Tibial nerve (tissue), 4 donors: ENCODE data around the gene FOXM1. TPM values are rescaled to one million over a fixed set of nuclear protein-coding genes. Genes with fewer than 3 reads are reported as not detected.
A peak's percentile ranks its signal among the peaks of the same experiment; 100 is the strongest.

Source experiments
- DNase-seq, 2 donors: peaks; one replicate each; pipeline ENCODE4 v3.0.0-alpha.2; 2019; ENCODE audit warnings: low spot score in 2 of 2
- H3K27ac ChIP-seq, 4 donors: fragments of 200-600 bp; sonication (generic) in 3 of 4; one replicate each; pipeline ENCODE4 v1.5.1; 2017 to 2019; ENCODE audit warnings: mild to moderate bottlenecking in 1 of 4
- H3K27me3 ChIP-seq, 2 donors: fragments of 200-600 bp; sonication (generic) in 1 of 2; one replicate each; pipeline versions ENCODE4 v1.5.1 to v1.6.0; 2017 to 2019
- H3K36me3 ChIP-seq, 3 donors: fragments of 200-600 bp; sonication (generic); one replicate each; pipeline ENCODE4 v1.5.1; 2018 to 2019
- H3K4me1 ChIP-seq, 4 donors: fragments of 200-600 bp; sonication (generic) in 3 of 4; one replicate each; pipeline ENCODE4 v1.5.1; 2017 to 2019
- H3K4me3 ChIP-seq, 4 donors: fragments of 200-600 bp; sonication (generic) in 3 of 4; one replicate each; pipeline ENCODE4 v1.5.1; 2017 to 2019; ENCODE audit warnings: mild to moderate bottlenecking in 1 of 4, moderate library complexity in 1 of 4
- H3K9me3 ChIP-seq, 4 donors: fragments of 200-600 bp; sonication (generic) in 3 of 4; one replicate each; pipeline ENCODE4 v1.5.1; 2017 to 2019
- CTCF ChIP-seq, 5 experiments: fragments of 200-600 bp in 3 of 5; fragments of 450-650 bp in 2 of 5; sonication (generic) in 3 of 5; IDR thresholded peaks; one replicate each; pipeline ENCODE4 v1.5.1; 2016 to 2019; ENCODE audit warnings: antibody characterized with exemption in 5 of 5, mild to moderate bottlenecking in 3 of 5, moderate library complexity in 2 of 5
- EP300 ChIP-seq, 2 donors: sonication (generic); formaldehyde crosslinking; IDR thresholded peaks; one replicate each; pipeline ENCODE4 v1.6.1; 2017; ENCODE audit warnings: antibody characterized with exemption in 2 of 2, mild to moderate bottlenecking in 1 of 2
- POLR2A ChIP-seq, 2 donors: fragments of 450-650 bp; IDR thresholded peaks; one replicate each; pipeline ENCODE4 v1.6.1; 2017; ENCODE audit warnings: antibody characterized with exemption in 2 of 2, mild to moderate bottlenecking in 2 of 2, moderate library complexity in 2 of 2
- WGBS, 2 donors: methylation state at CpG; one replicate each; pipeline ENCODE4 v1.1.5; 2018; 5-methylcytosine and 5-hydroxymethylcytosine counted together
- total RNA-seq, 4 donors: library from RNA; depleted of rRNA; stranded (reverse); fragments of >200 nt; gene quantifications; one replicate each; pipeline ENCODE4 v1.1.0, GENCODE V29; 2016

Gene FOXM1
- total RNA-seq, 4 donors from 2014 or later: 0.21 to 1.2 (median 0.84) TPM

- Histone ChIP-seq H3K4me1 (peaks cover 0 to 32% (median 6%) of the 10 kb centered on the region in 4 donors), H3K27ac (no peak overlapping the region), H3K36me3 (peaks cover 2 to 80% (median 7%) of the 10 kb centered on the region in 3 donors), H3K9me3 (no peaks in the 10 kb centered on the region), H3K27me3 (no peaks in the 10 kb centered on the region), H3K4me3 (no peak overlapping the region)
- TF ChIP-seq EP300 (IDR thresholded peaks at IDR 0.05) (no peak), POLR2A (IDR thresholded peaks at IDR 0.05) (no peak), CTCF (IDR thresholded peaks at IDR 0.05) (no peak)
- 90% methylated on average over 6 of the region's 6 CpGs for WGBS, 2 donors
- no peak for DNase-seq
Measured at GRCh38 chr12:2829275-2829674, 47.7 kb downstream of the FOXM1 start.

- H3K27ac ChIP-seq: no peak overlapping the region
- H3K27me3 ChIP-seq: no peaks in the 10 kb centered on the region
- H3K4me3 ChIP-seq: no peak overlapping the region
- H3K9me3 ChIP-seq: no peaks in the 10 kb centered on the region
- DNase-seq: no peak
- TF ChIP-seq CTCF (IDR thresholded peaks at IDR 0.05) (no peak), EP300 (IDR thresholded peaks at IDR 0.05) (no peak), POLR2A (IDR thresholded peaks at IDR 0.05) (no peak)
- peaks cover 0 to 17% (median 0%) of the 10 kb centered on the region in 4 donors for H3K4me1 ChIP-seq
- peaks cover 8 to 100% (median 16%) of the 10 kb centered on the region in 3 donors for H3K36me3 ChIP-seq
- 81 to 83% methylated on average over 13 to 14 of the region's 14 CpGs for WGBS, 2 donors
Measured at GRCh38 chr12:2826721-2827515, 50.1 kb downstream of the FOXM1 start.

GRCh38 chr12:2826036-2826435 is 50.9 kb downstream of the FOXM1 start:
- WGBS, 2 donors: 91 to 94% methylated on average over 3 of the region's 3 CpGs
- Histone ChIP-seq H3K36me3 (peaks cover 8 to 100% (median 21%) of the 10 kb centered on the region in 3 donors), H3K27ac (peak overlapping the region in 2 of 4 donors; percentile 58 to 73), H3K9me3 (no peaks in the 10 kb centered on the region), H3K4me1 (peaks cover 0 to 17% (median 0%) of the 10 kb centered on the region in 4 donors), H3K27me3 (no peaks in the 10 kb centered on the region), H3K4me3 (no peak overlapping the region)
- TF ChIP-seq POLR2A (IDR thresholded peaks at IDR 0.05) (no peak), CTCF (IDR thresholded peaks at IDR 0.05) (no peak), EP300 (IDR thresholded peaks at IDR 0.05) (no peak)
- DNase-seq: no peak

- DNase-seq: no peak
- peak overlapping the region in 2 of 4 donors; percentile 58 to 73 for H3K27ac ChIP-seq
- peaks cover 8 to 100% (median 24%) of the 10 kb centered on the region in 3 donors for H3K36me3 ChIP-seq
- no peaks in the 10 kb centered on the region for H3K27me3 ChIP-seq
- H3K4me3 ChIP-seq: no peak overlapping the region
- no peaks in the 10 kb centered on the region for H3K9me3 ChIP-seq
- TF ChIP-seq POLR2A (IDR thresholded peaks at IDR 0.05) (no peak), EP300 (IDR thresholded peaks at IDR 0.05) (no peak), CTCF (IDR thresholded peaks at IDR 0.05) (no peak)
- 58 to 63% methylated on average over 4 of the region's 4 CpGs for WGBS, 2 donors
- H3K4me1 ChIP-seq: peaks cover 0 to 17% (median 0%) of the 10 kb centered on the region in 4 donors
Measured at GRCh38 chr12:2825132-2825531, 51.8 kb downstream of the FOXM1 start.

- 44 to 45% methylated on average over 6 of the region's 6 CpGs for WGBS, 2 donors
Measured at GRCh38 chr12:2824541-2824940, 52.4 kb downstream of the FOXM1 start.

More at GRCh38 chr12:2824541-2824940, 52.4 kb downstream of the FOXM1 start:
- Histone ChIP-seq H3K4me1 (peaks cover 0 to 17% (median 0%) of the 10 kb centered on the region in 4 donors), H3K27me3 (no peaks in the 10 kb centered on the region), H3K36me3 (peaks cover 8 to 100% (median 24%) of the 10 kb centered on the region in 3 donors), H3K27ac (peak overlapping the region in 2 of 4 donors; percentile 58 to 73), H3K4me3 (no peak overlapping the region), H3K9me3 (no peaks in the 10 kb centered on the region)
- no peak for DNase-seq
- no peak for TF ChIP-seq EP300 (IDR thresholded peaks at IDR 0.05)
- TF ChIP-seq POLR2A (IDR thresholded peaks at IDR 0.05): no peak
- TF ChIP-seq CTCF (IDR thresholded peaks at IDR 0.05): no peak
